Measurements from ENCODE around the gene BAZ2B. TPM values are rescaled to one million over a fixed set of nuclear protein-coding genes. Genes with fewer than 3 reads are reported as not detected.
A peak's percentile ranks its signal among the peaks of the same experiment; 100 is the strongest.

BAZ2B gene
- total and polyA plus RNA-seq, 2 of the 13 experiments (the other 11 are each of a cell fraction or from before 2014, with no cell fraction given): 14.0 to 15.1 TPM

GRCh38 chr2:159605441-159606178 lies 10.7 kb downstream of the BAZ2B start (continued):
- TF ChIP-seq PAXIP1 (CRISPR knock-in tag; conservative IDR thresholded peaks at IDR 0.05) (0 out of 2 replicates have a peak, but pooled peaks have one; percentile 21), ZFP36 (IDR thresholded peaks at IDR 0.05; ENCODE audit: borderline replicate concordance, low read depth, low read length, partially characterized antibody) (no peak), ZNF598 (CRISPR knock-in tag; IDR thresholded peaks at IDR 0.05; ENCODE audit: borderline replicate concordance) (no peak), HMG20B (CRISPR knock-in tag; conservative IDR thresholded peaks at IDR 0.05) (no peak), SMAD9 (CRISPR knock-in tag; IDR thresholded peaks at IDR 0.05) (no peak), ZNF362 (CRISPR knock-in tag; IDR thresholded peaks at IDR 0.05; ENCODE audit: borderline replicate concordance) (no peak), ZNF609 (CRISPR knock-in tag; IDR thresholded peaks at IDR 0.05; ENCODE audit: borderline replicate concordance) (no peak), ZXDC (CRISPR knock-in tag; IDR thresholded peaks at IDR 0.05) (no peak), FOXM1 (CRISPR knock-in tag; IDR thresholded peaks at IDR 0.05) (no peak), ZNF296 (CRISPR knock-in tag; conservative IDR thresholded peaks at IDR 0.05) (no peak), ZBTB2 (CRISPR knock-in tag; IDR thresholded peaks at IDR 0.05; ENCODE audit: low read depth) (no peak)
